ENCODE data around the gene CACNA1B. TPM values are rescaled to one million over a fixed set of nuclear protein-coding genes. Genes with fewer than 3 reads are reported as not detected.

The CACNA1B gene
- total and polyA plus RNA-seq, 10 donors: under 0.01 to 0.09 (median 0.04) TPM; not detected in 4

DNA sequence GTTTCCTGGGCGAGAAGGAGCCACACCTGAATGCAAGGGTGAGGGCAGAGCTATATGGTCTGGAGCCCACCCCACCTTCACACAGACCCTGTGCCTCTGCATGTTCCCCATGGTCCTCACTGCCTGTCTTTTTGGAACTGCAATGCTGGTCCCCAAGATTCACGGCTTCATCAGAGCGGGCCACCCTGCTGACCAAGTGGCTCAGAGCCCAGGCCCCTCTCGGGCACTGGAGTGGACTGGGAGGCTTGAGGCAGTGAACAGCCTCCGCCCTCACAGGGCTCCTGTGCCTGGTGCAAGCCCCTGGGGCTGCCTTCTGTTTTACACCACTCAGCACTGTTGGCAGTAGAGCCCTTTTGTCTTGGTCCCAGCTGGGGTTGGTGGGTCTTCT, 143.2 kb downstream of the CACNA1B start:
- H3K27ac ChIP-seq: no peak overlapping the region
- H3K27me3 ChIP-seq (replicated peaks in 1 of 7): peaks cover 4 to 48% (median 24%) of the 10 kb centered on the region in 7 donors
- no peaks in the 10 kb centered on the region for H3K36me3 ChIP-seq
- H3K9me3 ChIP-seq: no peaks in the 10 kb centered on the region
- 71 to 96% (median 87%) methylated on average over 2 to 5 of the region's 5 CpGs for WGBS, 5 donors
- intact Hi-C loops (cut with DNase I; ENCODE audit: low total_unique reads): no loop called here
- DNase-seq: no peak
- peaks cover 0 to 18% (median 9%) of the 10 kb centered on the region in 6 donors for H3K4me1 ChIP-seq
- no peak overlapping the region for H3K4me3 ChIP-seq
- TF ChIP-seq, protein P1, sequence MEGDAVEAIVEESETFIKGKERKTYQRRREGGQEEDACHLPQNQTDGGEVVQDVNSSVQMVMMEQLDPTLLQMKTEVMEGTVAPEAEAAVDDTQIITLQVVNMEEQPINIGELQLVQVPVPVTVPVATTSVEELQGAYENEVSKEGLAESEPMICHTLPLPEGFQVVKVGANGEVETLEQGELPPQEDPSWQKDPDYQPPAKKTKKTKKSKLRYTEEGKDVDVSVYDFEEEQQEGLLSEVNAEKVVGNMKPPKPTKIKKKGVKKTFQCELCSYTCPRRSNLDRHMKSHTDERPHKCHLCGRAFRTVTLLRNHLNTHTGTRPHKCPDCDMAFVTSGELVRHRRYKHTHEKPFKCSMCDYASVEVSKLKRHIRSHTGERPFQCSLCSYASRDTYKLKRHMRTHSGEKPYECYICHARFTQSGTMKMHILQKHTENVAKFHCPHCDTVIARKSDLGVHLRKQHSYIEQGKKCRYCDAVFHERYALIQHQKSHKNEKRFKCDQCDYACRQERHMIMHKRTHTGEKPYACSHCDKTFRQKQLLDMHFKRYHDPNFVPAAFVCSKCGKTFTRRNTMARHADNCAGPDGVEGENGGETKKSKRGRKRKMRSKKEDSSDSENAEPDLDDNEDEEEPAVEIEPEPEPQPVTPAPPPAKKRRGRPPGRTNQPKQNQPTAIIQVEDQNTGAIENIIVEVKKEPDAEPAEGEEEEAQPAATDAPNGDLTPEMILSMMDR (IDR thresholded peaks at IDR 0.05 in 8 of 11, conservative IDR thresholded peaks at IDR 0.05 in 3 of 11): no peak
- no peak for TF ChIP-seq POLR2AphosphoS5 (IDR thresholded peaks at IDR 0.05)

DNA sequence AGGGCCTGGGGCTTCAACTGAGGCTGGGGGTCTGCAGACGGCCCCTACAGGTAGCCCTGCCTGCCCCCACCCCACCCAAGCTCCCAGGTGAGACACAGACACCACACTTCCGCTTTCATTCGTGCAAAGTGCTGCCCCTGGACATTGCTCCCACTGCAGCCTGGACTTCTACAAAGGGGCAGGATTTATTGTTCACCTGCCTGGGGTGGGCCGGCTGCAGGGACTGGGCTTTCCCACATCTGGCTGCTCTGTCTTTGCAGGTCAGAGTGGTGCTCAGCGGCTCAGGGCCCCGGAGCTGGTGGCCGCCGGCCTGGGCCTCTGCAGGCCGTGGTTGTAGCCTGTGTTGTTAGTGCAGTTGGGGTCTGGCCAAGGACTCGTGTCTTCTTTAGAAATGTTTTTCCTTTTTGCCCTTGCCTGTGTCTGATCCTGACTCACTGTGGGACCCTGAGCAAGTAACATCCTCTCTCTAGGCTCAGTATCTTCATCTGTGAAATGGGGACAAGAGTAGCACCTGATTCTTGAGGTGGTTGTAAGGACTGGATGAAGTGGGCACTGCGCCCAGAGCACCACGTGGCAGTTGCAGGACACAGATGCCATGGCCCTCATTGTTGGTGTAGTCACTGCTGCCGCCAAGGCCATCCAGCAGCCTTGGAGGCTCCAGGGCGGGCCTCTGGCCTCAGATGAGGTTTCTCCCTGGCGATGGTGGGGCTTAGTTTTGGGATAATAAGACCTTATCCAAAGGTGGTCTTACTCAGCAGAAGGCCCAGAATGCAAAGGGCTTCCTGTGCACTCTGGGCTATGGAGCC, 143.9 kb downstream of the CACNA1B start:
- DNase-seq: no peak
- Histone ChIP-seq H3K4me1 (peaks cover 0 to 18% (median 9%) of the 10 kb centered on the region in 6 donors), H3K9me3 (no peaks in the 10 kb centered on the region), H3K27me3 (replicated peaks in 1 of 7) (peaks cover 4 to 54% (median 24%) of the 10 kb centered on the region in 7 donors), H3K4me3 (no peak overlapping the region), H3K27ac (no peak overlapping the region), H3K36me3 (no peaks in the 10 kb centered on the region)
- TF ChIP-seq POLR2A (IDR thresholded peaks at IDR 0.05): no peak
- TF ChIP-seq POLR2AphosphoS5 (IDR thresholded peaks at IDR 0.05): no peak
- TF ChIP-seq, protein P1 (IDR thresholded peaks at IDR 0.05 in 8 of 11, conservative IDR thresholded peaks at IDR 0.05 in 3 of 11): no peak
- intact Hi-C loops (cut with DNase I; ENCODE audit: low total_unique reads): no loop called here
- 70 to 90% (median 82%) methylated on average over 11 to 15 of the region's 15 CpGs for WGBS, 5 donors

DNA sequence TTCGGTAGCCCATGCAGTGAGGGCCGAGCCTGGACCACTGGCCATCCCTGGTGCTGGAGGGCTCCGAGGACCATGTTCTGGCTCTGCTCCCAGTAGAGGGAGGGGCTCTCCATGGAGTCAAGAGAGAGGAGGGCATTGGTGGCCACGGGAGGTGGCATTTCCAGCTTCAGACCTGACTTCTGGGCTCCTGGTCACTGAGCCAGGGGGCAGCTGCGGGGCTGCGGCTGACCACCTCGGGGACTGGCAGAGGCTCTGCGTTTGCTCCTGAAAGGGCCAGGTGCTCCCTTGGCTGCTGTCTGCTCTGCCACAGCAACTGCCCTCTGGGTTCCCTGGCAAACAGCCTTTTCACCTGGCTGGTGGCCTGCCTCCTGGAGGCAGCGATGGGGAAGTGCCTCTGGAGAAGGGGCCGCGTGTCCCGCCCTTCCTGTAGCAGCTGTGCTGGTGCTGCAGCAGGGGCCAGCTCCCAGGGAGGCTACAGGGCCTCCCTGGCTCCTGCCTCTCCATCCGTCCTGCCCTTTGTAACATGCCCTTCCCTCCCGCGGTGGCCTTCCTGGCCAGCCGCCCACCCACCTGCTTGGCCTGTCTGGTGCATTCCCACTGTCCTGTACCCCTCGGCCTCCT, 144.6 kb downstream of the CACNA1B start:
- Histone ChIP-seq H3K4me1 (peaks cover 0 to 18% (median 9%) of the 10 kb centered on the region in 6 donors), H3K9me3 (no peaks in the 10 kb centered on the region), H3K27ac (no peak overlapping the region), H3K4me3 (peak overlapping the region in 2 of 8 donors; percentile 17 to 51), H3K36me3 (no peaks in the 10 kb centered on the region), H3K27me3 (replicated peaks in 1 of 7) (peaks cover 4 to 54% (median 24%) of the 10 kb centered on the region in 7 donors)
- DNase-seq: peak; percentile 70
- no peak for TF ChIP-seq POLR2A (IDR thresholded peaks at IDR 0.05)
- TF ChIP-seq, protein P1 (IDR thresholded peaks at IDR 0.05 in 8 of 11, conservative IDR thresholded peaks at IDR 0.05 in 3 of 11): peak in 4 of 11 experiments; percentile 19 to 45 (median 34)
- WGBS, 5 donors: 37 to 46% (median 44%) methylated on average over 7 to 17 of the region's 17 CpGs
- intact Hi-C loops (cut with DNase I; ENCODE audit: low total_unique reads): no loop called here

Data from spleen (tissue), 11 donors.